GM12892 (cell line): Measurements from ENCODE around the gene CLSTN1.

Experiments
- POLR2A ChIP-seq: IDR thresholded peaks from 2 replicates; pipeline ENCODE4 v1.6.1; 2011; ENCODE audit warnings: low read depth, low read length, control low read depth
- POLR2AphosphoS5 ChIP-seq: IDR thresholded peaks from 2 replicates; pipeline ENCODE4 v1.6.1; 2011; ENCODE audit warnings: low read depth, low read length, control low read depth
- TAF1 ChIP-seq: IDR thresholded peaks from 2 replicates; pipeline ENCODE4 v1.6.1; 2011; ENCODE audit warnings: low read depth, mild to moderate bottlenecking, control low read depth, low read length, borderline replicate concordance

DNA sequence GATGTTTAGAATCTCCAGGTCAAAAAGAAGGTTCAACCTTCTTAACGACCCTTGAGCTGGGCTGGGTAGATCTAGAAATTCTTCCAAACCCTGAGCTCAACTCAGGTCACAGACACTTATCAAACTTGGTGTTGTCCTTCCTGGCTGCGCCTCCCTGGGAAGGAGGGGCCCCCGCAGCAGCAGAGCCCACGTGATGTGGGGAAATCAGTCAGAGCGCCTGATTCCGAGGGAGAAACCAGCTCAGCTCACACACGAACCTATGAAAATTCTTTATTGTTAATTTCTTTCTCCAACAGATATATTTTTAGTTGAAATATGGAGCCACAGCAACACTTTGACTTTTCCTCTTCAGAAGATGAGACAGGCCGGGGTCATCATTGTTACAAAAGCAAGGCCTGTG lies 24.3 kb upstream of the CLSTN1 start:
- TF ChIP-seq POLR2A (no peak), TAF1 (no peak), POLR2AphosphoS5 (no peak)
